Stimulated activated CD4-positive, alpha-beta T cell treated with anti-CD3 and anti-CD28 coated beads, Interleukin-1b, Interleukin-23, amount 100 ng/mL, for 4 hours (primary cell): Measurements from ENCODE around the gene ZCCHC17.
A peak's percentile ranks its signal among the peaks of the same experiment; 100 is the strongest.
"Not testable (repeated sequence)": the region's sequence is repeated elsewhere in the genome, so short reads cannot be mapped to it uniquely, and the experiment has no call there.

ENCODE experiments used
- DNase-seq, 2 donors: peaks; one replicate each; pipeline ENCODE4 v3.0.0-alpha.2; 2020; ENCODE audit warnings: low read depth in 2 of 2

The ZCCHC17 gene

DNA sequence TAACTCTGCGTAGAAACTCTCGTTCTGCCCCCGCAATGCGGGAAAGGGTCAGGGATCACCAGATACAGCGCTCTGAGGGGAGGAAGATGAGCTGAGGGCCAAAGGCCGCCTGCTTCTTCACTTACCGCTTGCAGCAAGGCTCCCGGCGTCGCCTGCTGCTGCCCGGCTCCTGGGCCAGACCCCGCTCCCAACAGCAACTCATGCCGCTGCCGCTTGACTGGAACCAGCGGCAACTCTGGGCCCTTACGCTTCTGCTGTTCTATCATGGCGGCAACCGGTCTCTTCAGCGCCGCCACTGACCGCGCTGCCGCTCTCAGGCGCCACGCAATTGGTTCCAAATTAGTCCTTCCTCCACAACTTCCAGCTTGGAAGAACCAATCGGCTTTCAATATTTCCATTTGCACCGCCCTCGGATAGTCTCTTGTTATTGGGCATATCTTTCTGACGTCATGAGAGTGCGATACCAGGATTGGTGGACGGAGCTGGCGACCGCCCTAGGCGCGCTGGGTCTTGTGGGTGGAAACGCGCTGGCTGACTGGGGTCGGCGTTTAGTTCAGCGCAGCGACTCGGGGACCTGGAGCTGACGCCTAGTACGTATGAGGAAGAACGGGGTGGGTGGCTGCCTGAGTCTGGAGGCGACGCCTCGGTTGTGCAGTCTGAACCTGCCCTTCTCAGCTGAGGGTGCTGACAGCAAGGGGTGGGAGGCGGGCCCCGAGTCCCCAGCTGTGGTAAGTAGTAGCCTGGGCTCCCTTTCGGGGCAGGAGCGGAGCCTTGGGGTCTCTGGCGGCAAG is at the start of gene ZCCHC17, which contains the start of gene SNRNP40:
ZCCHC17 (plus strand) TSS at position 547 of the 791 bp plus-strand sequence. CDS start 13,067 bp downstream, outside the sequence.
SNRNP40 (minus strand) TSS at position 303 of the 791 bp plus-strand sequence; CDS start at position 266, 37 bp downstream.
- peak; percentile 75 to 87 for DNase-seq

DNA sequence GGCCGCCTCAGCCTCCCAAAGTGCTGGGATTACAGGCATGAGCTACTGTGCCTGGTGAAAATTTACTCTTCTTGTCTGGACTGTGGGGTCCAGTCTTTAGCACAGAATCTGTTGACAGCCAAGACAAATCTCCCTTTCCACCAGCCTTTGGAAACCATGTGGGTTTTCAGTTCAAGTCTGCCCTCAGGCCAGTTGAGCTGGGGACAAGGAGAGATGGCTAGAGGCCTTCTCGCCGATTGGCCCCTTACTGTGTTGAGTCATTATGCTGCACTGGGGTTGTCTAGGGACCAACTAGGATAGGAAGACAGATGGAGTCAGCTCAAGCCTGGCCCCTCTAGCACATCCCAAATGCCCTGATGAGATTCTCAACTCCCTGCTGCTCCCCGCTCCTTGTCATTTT is 48.6 kb upstream of the ZCCHC17 start:
- no peak for DNase-seq

- DNase-seq, result no peak
Observed at GRCh38 chr1:31249854-31250253, 47.0 kb upstream of the ZCCHC17 start.

DNA sequence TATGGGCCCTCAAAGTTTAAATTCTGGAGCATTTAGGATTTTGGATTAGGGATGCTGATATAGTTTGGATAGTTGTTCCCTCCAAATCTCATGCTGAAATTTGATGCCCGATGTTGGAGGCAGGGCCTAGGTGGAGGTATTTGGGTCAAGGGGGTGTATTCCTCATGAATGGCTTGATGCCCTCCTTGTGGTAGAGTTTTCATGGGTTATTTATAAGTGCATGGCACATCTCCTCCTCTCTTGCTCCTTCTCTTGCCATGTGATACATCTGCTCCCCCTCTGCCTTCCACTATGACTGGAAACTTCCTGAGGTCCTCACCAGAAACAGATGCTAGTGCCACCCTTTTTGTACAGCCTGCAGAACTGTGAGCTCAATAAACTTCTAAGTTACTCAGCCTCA is 39.6 kb upstream of the ZCCHC17 start:
- DNase-seq, result no peak

DNA sequence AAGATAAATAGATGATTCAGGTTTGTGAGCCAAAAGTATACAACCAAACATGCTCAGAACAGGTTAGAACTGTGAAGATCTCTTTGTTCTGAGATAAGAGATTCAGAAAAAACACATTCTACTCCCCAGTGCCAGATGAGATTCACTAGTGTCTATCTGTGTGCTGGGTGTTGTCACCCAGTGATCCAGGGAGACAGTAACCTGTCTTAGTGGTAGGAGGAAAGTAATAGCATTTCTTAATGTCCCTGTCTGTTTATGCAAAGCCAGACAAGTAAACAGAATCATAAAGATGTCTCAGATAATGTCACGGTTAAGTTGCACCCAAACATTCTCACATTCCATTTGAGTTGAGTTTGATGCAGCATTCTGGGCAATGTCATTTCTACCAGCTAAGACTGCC is 38.3 kb upstream of the ZCCHC17 start:
- no peak for DNase-seq

DNA sequence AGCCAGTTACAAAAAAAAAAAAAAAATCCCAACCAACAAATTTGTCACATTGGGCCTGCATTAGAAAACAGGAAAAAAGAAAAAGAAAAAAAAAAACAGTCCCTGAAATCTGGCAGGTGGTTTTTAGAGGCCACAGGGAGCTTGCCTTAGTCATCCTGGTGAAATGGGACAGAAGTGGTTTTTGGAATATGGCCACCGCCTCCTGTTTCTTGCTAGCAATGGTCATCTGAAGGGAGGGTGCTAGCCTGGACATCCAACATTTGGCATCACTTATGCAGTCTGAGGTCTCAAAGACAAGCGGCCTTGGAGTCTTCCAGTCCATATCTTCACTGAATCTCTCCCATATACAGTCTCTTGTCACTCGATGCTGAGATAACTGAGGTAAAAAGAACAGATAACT is 37.1 kb upstream of the ZCCHC17 start:
- no peak for DNase-seq

- DNase-seq, result no peak
Observed at GRCh38 chr1:31261916-31262315, 34.9 kb upstream of the ZCCHC17 start.

DNA sequence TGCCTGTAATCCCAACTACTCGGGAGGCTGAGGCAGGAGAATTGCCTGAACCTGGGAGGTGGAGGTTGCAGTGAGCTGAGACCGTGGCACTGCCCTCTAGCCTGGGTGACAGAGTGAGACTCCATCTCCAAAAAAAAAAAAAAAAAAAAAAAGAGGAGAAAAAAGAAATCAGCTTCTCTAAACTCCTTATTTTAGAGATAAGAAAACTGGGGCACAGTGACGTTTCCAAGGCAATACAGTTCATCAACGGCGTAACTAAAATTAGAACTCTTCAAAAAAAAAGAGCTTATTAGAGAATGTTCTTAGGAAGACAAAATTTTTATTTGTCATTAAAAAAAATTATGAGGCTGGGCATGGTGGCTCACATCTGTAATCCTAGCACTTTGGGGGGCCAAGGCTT is 34.4 kb upstream of the ZCCHC17 start:
- not testable (repeated sequence) for DNase-seq

GRCh38 chr1:31263408-31263807 is 33.4 kb upstream of the ZCCHC17 start:
- no peak for DNase-seq

GRCh38 chr1:31264790-31265386 is 31.9 kb upstream of the ZCCHC17 start:
- DNase-seq, result no peak

- DNase-seq, result no peak
Observed at GRCh38 chr1:31266547-31266946, 30.3 kb upstream of the ZCCHC17 start.

DNA sequence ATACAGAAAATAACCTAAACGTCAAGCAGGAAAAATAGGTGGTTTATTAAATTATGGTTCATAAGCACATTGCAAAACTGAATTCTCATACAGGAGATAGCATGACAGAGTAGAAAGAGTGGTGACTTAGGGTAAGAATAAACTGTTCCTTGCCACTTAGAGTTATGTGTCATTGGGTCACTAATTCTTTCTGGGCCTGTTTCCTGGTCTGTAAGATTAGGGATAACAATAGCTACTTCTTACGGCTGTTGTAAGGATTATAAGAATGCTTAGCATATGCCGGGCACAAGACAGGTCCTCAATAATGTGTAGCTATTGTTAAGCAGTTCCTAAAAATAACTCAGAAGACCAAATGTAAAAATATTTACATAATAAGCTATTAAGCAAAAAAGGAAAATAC is 24.5 kb upstream of the ZCCHC17 start:
- no peak for DNase-seq

DNA sequence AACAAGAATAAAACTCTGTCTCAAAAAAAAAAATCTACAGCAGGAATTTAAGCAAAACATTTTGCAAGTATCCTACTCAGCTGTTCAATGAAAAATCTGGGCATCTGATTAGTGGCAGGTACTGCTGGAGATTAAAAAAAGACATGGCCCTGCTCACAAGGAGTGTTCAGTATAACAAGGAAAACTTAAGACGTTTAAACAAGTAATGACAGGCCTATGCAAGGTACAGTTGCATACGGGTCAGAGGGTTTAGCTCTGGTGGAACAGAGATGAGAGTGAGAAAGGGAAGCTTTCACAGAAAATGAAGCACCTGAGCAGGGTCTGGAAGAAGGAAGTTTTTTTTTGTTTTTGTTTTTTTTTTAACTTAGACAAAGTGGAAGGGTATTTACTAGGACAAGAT is 23.2 kb upstream of the ZCCHC17 start:
- DNase-seq, result no peak

- DNase-seq, result not testable (repeated sequence)
Observed at GRCh38 chr1:31282426-31282825, 14.4 kb upstream of the ZCCHC17 start.

- not testable (repeated sequence) for DNase-seq
Observed at GRCh38 chr1:31287791-31288190, 9.0 kb upstream of the ZCCHC17 start.

- no peak for DNase-seq
Observed at GRCh38 chr1:31289021-31289420, 7.8 kb upstream of the ZCCHC17 start.

DNA sequence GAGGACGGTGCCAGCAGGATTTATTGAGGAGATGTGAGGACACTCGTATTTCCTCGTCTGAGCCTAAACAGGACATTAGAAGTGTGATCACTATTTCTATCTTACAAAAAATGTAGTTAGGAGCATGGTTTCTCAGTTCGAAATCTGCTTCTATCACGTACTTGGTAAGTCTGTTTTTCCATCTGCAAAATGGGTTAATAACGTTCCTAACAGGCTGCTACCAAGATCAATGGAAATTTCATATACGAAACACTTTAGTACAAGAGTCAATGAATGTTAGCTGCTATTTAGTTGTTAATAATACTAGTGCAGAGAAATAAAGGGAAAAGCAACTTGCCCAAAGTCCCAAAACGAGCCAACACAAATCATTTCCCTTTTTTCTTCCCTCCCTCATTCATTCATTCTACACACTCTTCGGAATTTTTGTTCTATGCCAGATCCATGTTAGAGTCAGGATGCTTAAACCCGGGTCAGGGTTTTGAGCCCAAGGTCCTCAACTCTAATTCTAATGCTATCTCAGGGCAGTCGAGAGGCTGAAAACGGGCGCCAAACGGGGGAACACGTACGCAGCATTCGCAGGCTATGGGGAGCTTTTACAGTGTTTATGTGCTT is 852 bp upstream of the ZCCHC17 start:
- no peak for DNase-seq

DNA sequence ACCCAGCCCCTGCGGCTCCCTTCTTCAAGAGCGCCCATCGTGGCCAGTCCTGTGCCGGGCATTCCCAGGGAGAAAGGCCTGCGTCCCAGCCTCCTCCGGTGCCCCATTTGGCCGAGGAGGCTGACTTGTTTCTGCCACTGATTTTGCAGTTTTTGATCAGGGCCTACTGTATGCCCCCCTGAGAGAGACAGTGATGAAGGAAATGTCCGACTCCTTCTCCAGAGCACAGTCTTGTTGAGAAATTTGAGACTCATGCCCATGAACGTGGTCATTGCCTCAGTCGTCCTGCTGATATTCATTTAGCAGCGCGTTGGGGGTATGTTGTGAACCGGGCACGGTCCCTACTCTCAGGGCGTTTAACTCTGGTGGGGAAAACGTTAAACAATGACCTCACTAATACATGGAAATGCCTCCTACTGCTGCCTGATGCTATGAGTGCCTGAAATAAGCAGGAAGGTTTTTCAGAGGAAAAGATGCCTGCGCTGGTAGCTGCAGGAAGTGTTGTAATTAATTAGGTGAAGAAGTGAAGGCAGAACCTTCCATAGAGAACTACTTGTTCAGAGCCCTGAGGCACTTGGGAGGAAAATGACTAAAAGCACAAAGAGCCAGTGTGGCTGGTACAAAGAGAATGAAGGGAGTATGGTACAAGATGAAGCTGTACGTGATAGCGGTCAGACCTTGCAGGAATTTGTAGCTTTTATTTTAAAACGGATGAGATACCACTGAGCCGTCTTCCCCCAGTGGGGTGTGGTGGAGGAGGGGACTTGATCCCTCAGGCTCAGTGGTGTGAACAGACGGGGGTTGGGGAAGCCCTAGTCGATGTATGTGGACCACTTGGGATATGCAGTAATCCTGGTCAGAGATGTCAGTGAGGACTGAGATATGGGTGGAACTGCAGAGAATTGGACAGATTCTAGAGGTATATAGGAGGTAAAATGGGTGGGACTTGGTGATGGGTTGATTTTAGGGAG is 730 bp downstream of the ZCCHC17 start:
- no peak for DNase-seq

GRCh38 chr1:31299365-31299764 is 2.5 kb downstream of the ZCCHC17 start:
- DNase-seq, result no peak

GRCh38 chr1:31300193-31300592 is 3.4 kb downstream of the ZCCHC17 start:
- DNase-seq, result no peak

DNA sequence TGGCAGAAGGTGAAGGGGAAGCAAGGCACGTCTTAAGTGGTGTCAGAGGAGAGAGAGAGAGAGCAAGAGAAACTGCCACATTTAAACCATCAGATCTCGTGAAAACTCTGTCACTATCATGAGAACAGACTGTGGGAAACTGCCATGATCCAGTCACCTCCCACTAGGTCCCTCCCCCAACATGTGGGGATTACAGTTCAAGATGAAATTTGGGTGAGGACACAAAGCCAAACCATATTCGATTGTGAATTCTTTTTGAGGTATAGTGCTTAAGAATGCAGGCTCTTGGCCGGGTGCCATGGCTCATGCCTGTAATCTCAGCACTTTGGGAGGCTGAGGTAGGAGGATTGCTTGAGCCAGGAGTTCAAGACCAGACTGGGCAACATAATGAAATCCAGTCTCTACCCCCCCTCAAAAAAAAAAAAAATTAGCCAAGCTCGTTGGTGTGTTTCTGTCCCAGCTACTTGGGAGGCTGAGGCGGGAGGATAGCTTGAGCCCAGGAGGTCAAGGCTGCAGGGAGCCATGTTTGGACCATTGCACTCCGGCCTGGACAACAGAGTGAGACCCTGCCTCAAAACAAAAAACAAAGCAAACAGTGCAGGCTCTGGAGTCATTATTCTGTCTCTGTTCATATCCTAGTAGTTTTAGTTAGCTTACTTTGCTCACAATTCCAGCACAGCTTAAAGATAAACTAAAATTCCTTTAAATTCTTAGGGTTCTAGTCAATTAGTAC is 6.0 kb downstream of the ZCCHC17 start:
- DNase-seq, result no peak
